ENCODE measurements around the gene P2RX5. TPM values are rescaled to one million over a fixed set of nuclear protein-coding genes. Genes with fewer than 3 reads are reported as not detected.

The P2RX5 gene, protein sequence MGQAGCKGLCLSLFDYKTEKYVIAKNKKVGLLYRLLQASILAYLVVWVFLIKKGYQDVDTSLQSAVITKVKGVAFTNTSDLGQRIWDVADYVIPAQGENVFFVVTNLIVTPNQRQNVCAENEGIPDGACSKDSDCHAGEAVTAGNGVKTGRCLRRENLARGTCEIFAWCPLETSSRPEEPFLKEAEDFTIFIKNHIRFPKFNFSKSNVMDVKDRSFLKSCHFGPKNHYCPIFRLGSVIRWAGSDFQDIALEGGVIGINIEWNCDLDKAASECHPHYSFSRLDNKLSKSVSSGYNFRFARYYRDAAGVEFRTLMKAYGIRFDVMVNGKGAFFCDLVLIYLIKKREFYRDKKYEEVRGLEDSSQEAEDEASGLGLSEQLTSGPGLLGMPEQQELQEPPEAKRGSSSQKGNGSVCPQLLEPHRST
- total RNA-seq (0.36 TPM in 1 of 2 replicates, not detected in the other), polyA plus RNA-seq (0.32 TPM in 1 of 2 replicates, not detected in the other)

DNA sequence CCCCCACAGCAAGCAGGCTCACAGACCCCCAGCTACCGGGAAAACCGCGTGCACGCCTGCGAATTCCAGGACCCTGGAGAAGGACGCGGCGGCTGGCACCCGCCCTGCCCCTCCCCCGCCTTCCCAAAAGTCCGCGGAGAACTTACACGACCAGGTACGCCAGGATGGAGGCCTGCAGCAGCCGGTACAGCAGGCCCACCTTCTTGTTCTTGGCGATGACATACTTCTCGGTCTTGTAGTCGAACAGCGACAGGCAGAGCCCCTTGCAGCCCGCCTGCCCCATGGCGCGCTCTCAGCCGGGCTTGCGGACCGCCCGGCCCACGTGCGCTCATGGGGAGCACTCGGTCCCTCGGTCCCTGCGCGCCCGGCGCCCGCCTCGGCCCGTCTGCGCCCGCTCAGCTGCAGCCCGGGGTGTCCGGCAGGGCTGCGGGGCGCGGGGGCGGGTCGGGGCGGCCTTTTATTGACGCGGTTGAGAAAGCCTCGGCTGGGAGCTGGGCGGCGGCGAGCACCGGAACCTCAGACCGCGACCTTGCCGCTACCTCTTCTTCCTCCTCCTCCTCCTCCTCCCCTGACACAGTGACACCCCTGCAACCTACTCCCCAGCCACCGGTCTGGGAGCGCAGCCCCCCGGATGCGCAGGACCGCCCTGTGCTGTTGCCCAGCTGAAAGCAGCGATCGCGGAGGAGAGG lies at the start of gene P2RX5:
Gene P2RX5 (minus strand): TSS at position 433 of the 689 bp plus-strand sequence. CDS start 150 bp downstream, at position 283.
- Histone ChIP-seq H3K4me2 (peak within 1 kb of the TSS; percentile 97), H3K27ac (no peak within 1 kb of the TSS), H3K4me3 (peak within 1 kb of the TSS; percentile 17), H3K36me3 (replicated peaks; ENCODE audit: insufficient read depth, low read depth) (no peaks in the 10 kb centered on the region), H3K27me3 (peaks cover 52% of the 10 kb centered on the region), H3K4me1 (ENCODE audit: insufficient read depth) (peaks cover 5% of the 10 kb centered on the region), H3K9me3 (ENCODE audit: low read depth) (no peaks in the 10 kb centered on the region), H3K9me2 (replicated peaks; ENCODE audit: insufficient read depth) (no peaks in the 10 kb centered on the region), H4K20me1 (ENCODE audit: insufficient read depth, poor library complexity, severe bottlenecking) (no peaks in the 10 kb centered on the region), H2AFZ (peak within 1 kb of the TSS; percentile 51), H3K79me2 (no peaks in the 10 kb centered on the region)
- peak; percentile 39 for DNase-seq (ENCODE audit: low spot score)
- WGBS (ENCODE audit: low lambda C conversion rate, missing lambda C conversion rate): 3% methylated on average over 30 of the region's 65 CpGs
- TF ChIP-seq EZH2phosphoT487 (IDR thresholded peaks at IDR 0.05; ENCODE audit: low read depth, severe bottlenecking, unreplicated experiment) (no peak), EZH2 (IDR thresholded peaks at IDR 0.05; ENCODE audit: borderline replicate concordance) (peak; percentile 76)

DNA sequence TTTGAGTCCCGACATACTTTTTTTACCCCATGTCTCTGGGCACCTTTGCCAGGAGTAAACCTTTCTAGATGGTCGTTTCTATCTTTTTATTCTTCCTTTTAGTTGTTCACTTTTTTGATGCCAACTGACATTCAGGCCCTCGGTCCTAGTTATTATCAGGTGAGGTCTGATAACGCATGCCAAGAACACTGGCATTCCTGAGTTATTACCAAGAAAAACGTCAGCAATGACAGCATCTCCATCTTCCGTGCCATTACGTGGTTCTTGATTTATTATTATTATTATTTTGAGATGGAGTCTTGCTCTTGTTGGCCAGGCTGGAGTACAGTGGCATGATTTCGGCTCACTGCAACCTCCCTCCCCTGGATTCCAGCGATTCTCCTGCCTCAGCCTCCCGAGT lies 49.1 kb upstream of the P2RX5 start:
- H3K4me1 ChIP-seq (ENCODE audit: insufficient read depth): no peaks in the 10 kb centered on the region
- H4K20me1 ChIP-seq (ENCODE audit: insufficient read depth, poor library complexity, severe bottlenecking): no peaks in the 10 kb centered on the region
- H2AFZ ChIP-seq: no peak overlapping the region
- no peaks in the 10 kb centered on the region for H3K9me3 ChIP-seq (ENCODE audit: low read depth)
- no peaks in the 10 kb centered on the region for H3K79me2 ChIP-seq
- no peak for DNase-seq (ENCODE audit: low spot score)
- no peak overlapping the region for H3K27ac ChIP-seq
- no peaks in the 10 kb centered on the region for H3K9me2 ChIP-seq (replicated peaks; ENCODE audit: insufficient read depth)
- WGBS (ENCODE audit: low lambda C conversion rate, missing lambda C conversion rate): 89% methylated on average over 10 of the region's 10 CpGs
- H3K36me3 ChIP-seq (replicated peaks; ENCODE audit: insufficient read depth, low read depth): no peaks in the 10 kb centered on the region
- TF ChIP-seq, protein P1, sequence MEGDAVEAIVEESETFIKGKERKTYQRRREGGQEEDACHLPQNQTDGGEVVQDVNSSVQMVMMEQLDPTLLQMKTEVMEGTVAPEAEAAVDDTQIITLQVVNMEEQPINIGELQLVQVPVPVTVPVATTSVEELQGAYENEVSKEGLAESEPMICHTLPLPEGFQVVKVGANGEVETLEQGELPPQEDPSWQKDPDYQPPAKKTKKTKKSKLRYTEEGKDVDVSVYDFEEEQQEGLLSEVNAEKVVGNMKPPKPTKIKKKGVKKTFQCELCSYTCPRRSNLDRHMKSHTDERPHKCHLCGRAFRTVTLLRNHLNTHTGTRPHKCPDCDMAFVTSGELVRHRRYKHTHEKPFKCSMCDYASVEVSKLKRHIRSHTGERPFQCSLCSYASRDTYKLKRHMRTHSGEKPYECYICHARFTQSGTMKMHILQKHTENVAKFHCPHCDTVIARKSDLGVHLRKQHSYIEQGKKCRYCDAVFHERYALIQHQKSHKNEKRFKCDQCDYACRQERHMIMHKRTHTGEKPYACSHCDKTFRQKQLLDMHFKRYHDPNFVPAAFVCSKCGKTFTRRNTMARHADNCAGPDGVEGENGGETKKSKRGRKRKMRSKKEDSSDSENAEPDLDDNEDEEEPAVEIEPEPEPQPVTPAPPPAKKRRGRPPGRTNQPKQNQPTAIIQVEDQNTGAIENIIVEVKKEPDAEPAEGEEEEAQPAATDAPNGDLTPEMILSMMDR (IDR thresholded peaks at IDR 0.05; ENCODE audit: poor library complexity): no peak
- TF ChIP-seq EZH2phosphoT487 (IDR thresholded peaks at IDR 0.05; ENCODE audit: low read depth, severe bottlenecking, unreplicated experiment) (no peak), EZH2 (IDR thresholded peaks at IDR 0.05; ENCODE audit: borderline replicate concordance) (no peak)
- H3K4me2 ChIP-seq: no peak overlapping the region
- no peaks in the 10 kb centered on the region for H3K27me3 ChIP-seq
- no peak overlapping the region for H3K4me3 ChIP-seq

DNA sequence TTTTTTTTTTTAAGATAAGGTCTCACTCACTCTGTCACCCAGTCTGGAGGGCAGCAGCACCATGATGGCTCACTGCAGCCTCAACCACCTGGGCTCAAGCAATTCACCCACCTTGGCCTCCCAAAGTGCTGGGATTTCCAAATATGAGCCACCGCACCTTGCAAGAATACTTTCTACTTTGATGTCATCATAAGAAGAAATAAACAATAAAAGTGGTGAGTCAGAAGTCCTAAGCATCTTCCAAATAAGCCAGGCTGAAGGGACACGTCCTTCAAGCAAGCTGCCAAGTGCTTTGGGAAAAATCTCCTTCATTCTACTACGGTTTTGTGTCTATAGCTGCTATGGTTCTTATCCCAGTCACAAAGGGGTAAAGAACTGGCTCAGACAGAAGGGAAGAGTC lies 48.1 kb upstream of the P2RX5 start:
- H3K9me3 ChIP-seq (ENCODE audit: low read depth): no peaks in the 10 kb centered on the region
- H4K20me1 ChIP-seq (ENCODE audit: insufficient read depth, poor library complexity, severe bottlenecking): no peaks in the 10 kb centered on the region
- H2AFZ ChIP-seq: no peak overlapping the region
- no peaks in the 10 kb centered on the region for H3K79me2 ChIP-seq
- DNase-seq (ENCODE audit: low spot score): no peak
- no peak overlapping the region for H3K4me2 ChIP-seq
- no peak overlapping the region for H3K27ac ChIP-seq
- H3K4me3 ChIP-seq: no peak overlapping the region
- no peak for TF ChIP-seq EZH2phosphoT487 (IDR thresholded peaks at IDR 0.05; ENCODE audit: low read depth, severe bottlenecking, unreplicated experiment)
- TF ChIP-seq EZH2 (IDR thresholded peaks at IDR 0.05; ENCODE audit: borderline replicate concordance): no peak
- TF ChIP-seq, protein P1 (IDR thresholded peaks at IDR 0.05; ENCODE audit: poor library complexity): no peak
- H3K4me1 ChIP-seq (ENCODE audit: insufficient read depth): no peaks in the 10 kb centered on the region
- no peaks in the 10 kb centered on the region for H3K27me3 ChIP-seq
- no peaks in the 10 kb centered on the region for H3K9me2 ChIP-seq (replicated peaks; ENCODE audit: insufficient read depth)
- WGBS (ENCODE audit: low lambda C conversion rate, missing lambda C conversion rate): 72% methylated on average over 3 of the region's 3 CpGs
- H3K36me3 ChIP-seq (replicated peaks; ENCODE audit: insufficient read depth, low read depth): no peaks in the 10 kb centered on the region
